ENCODE data around the gene ENGASE.

Gene ENGASE

GRCh38 chr17:79095345-79096055 lies 20.9 kb downstream of the ENGASE start:
- no peak for DNase-seq

DNA sequence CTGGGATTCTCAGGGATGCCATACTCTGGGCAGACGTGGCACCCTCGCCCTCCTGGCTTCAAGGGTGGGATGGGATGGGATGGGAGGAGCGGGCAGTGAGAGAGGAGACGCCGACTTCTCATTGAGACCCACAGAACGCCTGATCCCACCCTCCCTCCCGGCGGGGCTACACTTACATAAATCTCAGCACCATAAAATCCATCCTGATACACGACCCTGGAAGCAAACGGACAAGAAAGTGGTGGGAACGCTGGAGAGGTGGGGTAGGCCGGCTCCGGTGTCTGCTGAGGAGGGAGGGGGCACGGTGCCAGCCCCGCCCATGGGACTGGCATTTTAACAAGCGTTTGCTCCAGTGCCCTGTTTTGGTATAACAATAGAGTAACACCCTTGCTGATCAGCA lies 21.9 kb downstream of the ENGASE start:
- DNase-seq: no peak

DNA sequence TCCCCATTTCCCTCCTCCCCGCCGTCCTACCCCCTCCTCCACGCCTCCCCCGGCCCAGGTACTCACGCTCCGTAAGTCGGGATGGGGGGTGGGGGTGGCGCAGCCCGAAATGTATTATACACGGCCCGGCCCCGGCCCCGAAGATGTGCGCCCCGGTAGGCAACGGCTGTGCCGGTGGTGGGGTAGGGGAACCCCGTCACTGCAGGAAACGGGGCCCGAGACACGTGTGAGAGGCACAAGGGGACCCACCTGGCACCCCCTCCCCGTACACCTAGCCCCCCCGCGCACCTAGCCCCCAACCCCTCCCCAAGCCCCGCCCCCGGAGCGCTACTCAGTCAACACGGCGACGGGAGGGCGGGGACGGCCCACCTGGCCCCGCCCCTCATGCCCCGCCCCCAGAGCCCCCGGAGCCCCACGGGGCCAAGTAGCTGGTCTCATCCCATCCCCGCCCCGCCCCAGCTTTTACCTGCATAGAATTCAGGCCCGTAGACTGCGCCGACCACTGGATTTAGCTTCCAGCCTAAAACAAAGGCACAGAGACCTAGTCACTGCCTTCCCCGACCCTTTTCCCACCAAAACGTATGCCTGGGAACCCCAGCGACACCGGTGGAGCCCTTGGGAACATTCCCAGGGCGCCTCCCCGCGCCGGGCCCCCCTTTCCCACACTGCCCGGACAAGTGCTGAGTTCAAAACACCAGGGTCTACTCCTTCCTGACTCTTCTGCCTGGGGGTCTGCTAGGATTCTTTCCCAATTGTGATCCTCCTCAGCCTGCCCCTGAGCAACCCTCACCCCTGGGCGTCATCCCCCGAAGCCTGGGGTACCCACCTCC lies 22.8 kb downstream of the ENGASE start:
- DNase-seq: no peak

GRCh38 chr17:79098282-79098867 lies 23.8 kb downstream of the ENGASE start:
- no peak for DNase-seq

DNA sequence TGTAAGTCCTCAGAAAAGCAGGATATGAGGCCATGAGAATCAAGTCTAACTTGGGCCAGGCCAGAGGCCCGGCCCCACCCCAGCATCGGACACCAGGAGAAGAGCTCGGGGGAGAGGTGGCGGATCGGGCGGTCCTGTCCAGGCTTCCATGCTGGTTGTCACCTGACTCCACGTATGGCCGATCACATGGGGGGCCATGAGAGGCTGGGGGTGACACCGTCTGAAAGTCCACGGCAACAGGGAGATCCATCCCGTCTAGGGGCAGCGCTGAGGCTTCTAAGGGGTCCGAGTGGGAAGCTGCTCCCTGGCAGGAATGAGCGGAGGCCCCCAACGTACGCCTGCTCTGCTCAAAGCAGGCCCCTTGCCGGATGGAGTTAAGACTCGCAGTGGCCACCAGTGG lies 25.8 kb downstream of the ENGASE start:
- no peak for DNase-seq

DNA sequence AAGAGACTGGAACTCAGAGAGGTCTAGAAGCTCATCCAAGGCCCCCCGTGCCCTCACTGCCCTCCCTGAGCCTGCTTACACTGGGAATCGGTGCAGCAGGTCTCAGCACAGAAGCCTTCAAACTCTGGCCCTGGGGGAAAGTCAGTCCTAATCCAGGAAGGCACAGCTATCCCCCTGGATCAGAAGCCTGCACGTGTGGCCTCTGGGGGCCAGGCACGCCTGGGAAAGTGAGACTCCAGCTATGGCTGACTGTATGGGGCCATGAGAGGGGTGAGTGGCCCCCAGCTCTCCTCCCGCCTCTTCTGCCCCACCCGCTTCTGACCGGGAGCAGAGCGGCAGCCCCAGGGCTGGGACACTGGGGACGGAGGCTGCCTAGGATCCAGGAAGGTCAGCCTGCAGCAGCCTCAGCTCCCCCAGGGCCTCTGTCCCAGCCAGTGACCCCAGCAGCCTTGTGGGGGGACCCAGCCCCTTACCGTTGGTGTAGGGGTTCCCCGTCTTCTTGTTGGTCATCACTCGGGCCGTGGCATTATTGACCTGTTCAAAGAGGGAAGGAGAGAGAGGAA lies 26.6 kb downstream of the ENGASE start:
- DNase-seq: no peak

DNA sequence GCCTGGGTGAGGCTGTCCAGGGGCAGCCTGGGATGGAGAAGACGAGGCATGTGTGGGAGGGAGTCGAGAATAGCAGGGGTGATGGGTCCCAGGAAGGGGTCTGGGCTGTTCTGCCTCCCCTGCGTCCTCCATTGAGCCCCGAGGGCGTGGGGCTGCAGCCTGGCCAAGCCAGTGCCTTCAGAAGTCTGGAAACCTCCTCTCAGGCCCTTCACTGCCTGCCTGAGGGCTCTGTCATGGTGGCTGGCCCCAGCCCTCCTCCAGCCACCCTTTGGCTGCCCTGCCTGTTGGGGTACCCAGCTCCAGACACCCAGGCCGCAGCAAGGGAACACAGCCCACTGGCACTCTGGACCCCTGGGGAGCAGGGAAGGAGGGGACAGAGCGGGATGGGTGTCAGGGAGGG lies 27.6 kb downstream of the ENGASE start:
- DNase-seq: no peak

DNA sequence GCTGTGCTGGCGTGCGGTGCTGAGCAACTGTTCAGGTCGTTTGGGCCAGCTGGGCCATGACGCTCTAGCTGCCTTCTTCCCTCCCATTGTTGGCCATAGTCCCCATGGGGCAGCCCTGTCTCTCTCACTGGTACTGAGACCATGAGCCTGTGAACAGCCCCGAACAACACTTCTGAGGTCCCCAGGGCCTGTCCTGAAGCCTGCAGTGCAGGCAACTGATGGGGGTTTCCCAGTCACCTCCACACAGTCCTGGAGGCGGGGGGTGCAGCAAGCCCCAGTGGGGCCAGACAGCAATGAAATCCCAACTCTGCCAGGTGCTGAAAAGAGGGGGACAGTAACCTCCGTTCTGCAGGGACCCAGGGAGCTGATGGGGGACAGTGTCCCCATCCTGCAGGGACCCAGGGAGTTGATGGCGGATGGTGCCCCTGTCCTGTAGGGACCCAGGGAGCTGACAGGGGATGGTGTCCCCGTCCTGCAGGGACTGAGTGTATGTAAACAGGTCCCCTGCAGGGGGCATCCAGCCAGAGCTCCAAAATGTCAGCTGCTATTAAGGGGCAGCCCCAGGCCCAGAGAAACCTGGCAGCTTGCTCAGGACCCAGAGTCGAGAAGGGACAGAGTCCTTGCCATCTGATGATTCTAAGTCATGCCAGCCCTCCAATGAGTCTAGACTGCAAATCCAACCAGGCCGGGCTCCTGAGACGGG lies 30.4 kb downstream of the ENGASE start:
- no peak for DNase-seq

DNA sequence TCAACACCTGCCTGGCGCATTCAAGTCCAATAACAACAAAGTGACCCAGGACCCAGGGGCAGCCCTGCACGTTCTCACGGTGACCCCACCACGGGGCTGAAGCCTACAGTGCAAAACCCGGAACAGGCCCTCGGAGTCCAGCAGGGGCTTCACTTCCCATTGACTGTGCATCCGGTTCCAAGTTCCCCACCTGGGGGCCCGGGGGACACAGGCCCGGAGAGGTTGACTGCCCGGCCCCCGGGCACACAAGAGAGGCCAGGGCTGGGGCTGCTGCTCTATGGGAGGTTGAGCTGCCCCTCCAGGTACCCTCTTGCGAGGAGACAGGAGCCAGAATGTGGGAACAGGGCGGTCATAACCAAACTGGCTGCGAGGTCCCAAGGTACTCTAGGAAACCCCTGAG lies 31.3 kb downstream of the ENGASE start:
- DNase-seq: no peak

DNA sequence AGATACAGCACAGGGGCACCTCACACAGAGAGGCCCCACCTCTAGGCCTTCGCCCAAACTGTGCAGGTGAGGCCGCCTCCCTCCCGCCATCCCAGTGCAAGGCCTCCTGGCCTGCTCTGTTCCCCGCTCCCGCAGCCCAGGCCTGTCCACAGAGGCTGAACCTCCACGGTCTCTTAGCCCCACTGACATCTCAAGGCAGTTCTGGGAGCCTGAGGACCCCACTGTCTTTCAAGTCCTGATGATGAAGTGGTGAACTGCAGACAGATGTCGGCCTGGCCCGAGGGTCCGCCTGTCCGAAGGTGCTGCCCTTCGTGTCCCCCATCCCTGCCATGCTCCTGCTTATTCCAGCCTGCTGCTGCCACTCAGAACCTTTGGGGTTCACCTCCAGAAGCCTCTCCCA lies 32.3 kb downstream of the ENGASE start:
- DNase-seq: no peak

GRCh38 chr17:79107499-79108231 lies 33.0 kb downstream of the ENGASE start:
- DNase-seq: no peak

DNA sequence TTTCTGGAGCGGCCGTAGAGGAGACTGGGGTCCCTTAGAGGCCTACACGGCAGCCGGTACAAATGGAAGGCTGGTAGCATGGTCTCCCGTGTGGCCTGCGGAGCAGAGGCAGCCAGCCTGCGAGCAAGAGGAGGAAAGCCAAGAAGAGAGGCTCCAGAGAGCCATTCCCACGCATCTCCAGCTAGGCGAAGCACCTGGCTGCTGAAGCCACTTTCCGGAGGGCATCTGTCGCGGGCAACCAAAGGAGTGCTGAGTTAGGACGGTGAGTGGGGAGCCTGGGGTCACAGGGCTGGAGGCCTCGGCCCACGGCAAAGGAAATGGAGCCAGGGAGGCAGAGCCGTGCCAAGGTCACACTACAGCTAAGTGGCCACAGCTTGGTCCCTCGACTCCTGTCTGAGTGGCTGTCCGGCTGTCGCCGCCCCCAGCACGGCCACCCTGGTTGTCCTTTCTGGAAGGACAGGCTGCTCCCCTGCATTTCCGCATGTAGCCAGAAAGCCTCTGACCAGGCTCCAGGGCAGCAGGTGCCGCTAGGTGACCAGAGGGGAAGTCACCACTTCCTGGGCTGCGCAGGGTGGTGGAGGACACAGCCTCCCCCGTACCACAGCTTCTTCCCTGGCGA lies 33.7 kb downstream of the ENGASE start:
- DNase-seq: no peak

- DNase-seq: no peak
Measured at GRCh38 chr17:79108870-79109269, 34.2 kb downstream of the ENGASE start.

GRCh38 chr17:79109584-79109983 lies 35.0 kb downstream of the ENGASE start:
- no peak for DNase-seq

DNA sequence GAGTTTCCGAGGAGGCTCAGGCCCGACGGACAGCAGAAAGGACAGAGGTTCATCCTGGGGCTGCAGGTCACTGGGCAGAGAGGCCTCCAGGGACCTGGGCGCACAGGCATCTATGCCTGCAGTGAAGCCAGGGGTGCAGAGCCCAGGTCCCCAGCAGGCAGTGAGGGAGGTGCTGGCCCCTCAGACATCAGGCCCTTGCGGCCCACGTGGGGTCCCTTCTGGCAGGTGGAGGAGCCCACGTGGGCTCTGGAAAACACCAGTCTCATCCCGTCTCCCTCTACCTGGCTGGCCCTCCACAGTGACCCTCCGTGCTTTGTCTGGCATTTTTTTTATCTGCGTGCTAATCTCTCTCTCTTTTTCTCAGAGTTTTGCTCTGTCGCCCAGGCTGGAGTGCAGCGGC lies 36.5 kb downstream of the ENGASE start:
- DNase-seq: no peak

DNA sequence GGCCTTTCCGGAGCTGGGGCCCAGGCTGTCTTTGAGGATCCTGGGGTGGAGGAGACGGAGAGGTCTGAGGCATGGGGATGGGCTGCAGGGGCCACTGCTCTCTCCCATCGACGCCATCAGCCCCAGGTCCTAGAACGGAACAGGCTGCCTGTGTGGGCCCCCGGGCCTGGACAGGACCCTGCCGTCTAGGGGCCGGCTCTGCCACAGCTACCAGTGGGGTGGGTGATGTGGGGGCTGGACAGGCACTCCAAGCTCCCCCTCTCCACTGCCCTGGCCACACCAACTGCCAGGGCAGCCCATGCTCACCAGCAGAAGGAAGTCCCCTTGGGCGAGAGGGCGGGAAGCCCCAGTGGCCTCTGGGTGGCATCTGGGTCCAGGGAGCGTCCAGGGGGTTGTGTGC lies 37.8 kb downstream of the ENGASE start:
- DNase-seq: no peak

- DNase-seq: no peak
Measured at GRCh38 chr17:79113699-79114457, 39.3 kb downstream of the ENGASE start.

- DNase-seq: no peak
Measured at GRCh38 chr17:79114458-79115301, 40.1 kb downstream of the ENGASE start.

GRCh38 chr17:79115487-79115886 lies 40.9 kb downstream of the ENGASE start:
- DNase-seq: no peak
